GM12872 (cell line): ENCODE data around the gene ZNF837.
A peak's percentile ranks its signal among the peaks of the same experiment; 100 is the strongest.

Experiments
- TF ChIP-seq, protein P1 (sequence below): IDR thresholded peaks from 3 replicates; pipeline ENCODE4 v1.5.1; 2011; ENCODE audit warnings: low read depth, mild to moderate bottlenecking, low read length, moderate library complexity; ENCODE audit not compliant: insufficient read depth

ZNF837 gene

DNA sequence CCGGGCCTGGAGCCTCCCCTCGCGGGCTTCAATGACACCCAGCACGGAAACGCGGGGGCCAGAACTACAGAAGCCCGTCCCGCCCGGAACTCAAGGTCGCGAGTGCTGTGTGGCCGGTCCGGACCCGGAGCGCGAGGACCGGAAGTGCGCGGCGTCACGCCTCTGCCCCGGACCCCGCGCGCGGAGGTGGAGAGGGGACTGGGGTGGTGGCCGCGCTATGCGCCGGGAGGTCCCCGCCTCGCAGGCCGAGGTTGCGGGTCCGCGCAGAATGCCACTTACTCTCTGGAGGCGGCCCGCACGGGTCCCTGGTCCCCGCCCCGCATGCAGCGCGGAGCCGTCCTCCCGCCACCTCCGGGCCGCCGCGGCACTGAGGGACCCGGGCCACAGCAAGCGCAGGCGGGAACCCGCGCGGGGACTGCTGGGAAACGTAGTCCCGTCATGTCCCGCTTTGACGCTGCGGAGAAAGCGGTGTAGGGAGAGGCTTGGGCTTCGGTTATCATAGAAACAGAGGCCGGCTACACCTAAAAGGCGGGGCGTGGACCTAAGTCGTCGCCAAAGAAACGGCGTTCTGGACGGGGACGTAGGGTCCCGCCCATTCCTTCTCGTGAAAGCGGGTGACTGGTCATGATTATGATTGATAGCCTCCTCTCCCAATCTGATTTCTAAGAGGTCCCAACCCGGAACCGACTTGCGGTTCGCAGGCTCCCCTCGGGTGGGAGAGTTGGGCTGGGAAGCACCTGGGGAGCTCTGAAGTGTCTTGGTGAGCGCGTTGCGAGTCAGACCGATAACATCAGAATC lies at the start of gene ZNF837:
Gene ZNF837 (minus strand): TSS at position 369 of the 798 bp plus-strand sequence. CDS start 11,698 bp downstream, outside the sequence.
- TF ChIP-seq, protein P1, sequence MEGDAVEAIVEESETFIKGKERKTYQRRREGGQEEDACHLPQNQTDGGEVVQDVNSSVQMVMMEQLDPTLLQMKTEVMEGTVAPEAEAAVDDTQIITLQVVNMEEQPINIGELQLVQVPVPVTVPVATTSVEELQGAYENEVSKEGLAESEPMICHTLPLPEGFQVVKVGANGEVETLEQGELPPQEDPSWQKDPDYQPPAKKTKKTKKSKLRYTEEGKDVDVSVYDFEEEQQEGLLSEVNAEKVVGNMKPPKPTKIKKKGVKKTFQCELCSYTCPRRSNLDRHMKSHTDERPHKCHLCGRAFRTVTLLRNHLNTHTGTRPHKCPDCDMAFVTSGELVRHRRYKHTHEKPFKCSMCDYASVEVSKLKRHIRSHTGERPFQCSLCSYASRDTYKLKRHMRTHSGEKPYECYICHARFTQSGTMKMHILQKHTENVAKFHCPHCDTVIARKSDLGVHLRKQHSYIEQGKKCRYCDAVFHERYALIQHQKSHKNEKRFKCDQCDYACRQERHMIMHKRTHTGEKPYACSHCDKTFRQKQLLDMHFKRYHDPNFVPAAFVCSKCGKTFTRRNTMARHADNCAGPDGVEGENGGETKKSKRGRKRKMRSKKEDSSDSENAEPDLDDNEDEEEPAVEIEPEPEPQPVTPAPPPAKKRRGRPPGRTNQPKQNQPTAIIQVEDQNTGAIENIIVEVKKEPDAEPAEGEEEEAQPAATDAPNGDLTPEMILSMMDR = no peak

DNA sequence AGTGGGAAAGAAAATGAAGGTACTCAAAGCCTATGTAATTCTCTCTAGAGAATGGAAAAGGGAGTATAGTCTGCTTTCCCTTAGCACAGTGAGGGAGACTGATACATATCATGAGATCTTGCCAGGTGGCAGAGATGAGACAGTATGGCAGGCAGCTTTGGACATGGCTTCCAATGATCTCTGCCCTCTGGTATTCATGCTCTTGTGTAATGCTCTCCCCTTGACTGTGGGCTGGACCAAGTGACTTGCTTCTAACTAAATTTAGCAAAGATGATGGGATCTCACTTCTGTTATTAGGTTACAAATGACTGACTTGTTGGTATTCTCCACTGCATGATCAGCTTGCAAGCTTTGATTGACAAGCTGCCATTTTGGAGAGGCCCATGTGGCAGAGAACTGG lies 48.9 kb upstream of the ZNF837 start:
- TF ChIP-seq, protein P1 = no peak

DNA sequence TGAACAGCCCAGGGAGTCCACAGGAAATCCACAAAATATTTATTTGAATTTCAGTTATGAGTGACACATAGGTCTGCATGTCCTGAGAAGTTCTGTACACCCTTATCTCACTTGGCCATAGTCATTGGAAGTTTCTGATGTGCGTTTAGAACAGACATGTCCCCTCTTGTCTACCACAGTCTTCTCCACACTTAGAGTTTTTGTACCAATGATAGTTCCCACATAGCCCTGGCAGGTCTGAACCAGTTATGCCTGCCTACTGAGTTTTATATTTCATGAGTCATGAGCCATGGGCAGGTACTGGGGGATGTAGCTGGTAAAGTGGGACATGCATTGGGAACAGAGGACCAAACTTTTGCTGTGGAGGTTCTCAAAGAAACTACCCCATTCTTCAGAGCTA lies 47.8 kb upstream of the ZNF837 start:
- TF ChIP-seq, protein P1 = no peak

DNA sequence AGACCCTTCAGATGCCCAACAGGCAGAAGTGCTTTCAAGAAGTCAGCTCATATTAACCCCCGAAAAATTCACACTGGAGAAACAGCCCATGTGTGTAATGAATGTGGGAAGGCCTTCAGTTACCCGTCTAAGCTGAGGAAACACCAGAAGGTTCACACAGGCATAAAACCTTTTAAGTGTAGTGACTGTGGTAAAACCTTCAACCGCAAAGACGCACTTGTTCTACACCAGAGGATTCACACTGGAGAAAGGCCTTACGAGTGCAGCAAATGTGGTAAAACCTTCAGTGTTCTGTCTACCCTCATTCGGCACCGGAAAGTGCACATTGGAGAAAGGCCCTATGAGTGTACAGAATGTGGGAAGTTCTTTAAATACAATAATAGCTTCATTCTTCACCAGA lies 36.2 kb upstream of the ZNF837 start:
- TF ChIP-seq, protein P1 = no peak

DNA sequence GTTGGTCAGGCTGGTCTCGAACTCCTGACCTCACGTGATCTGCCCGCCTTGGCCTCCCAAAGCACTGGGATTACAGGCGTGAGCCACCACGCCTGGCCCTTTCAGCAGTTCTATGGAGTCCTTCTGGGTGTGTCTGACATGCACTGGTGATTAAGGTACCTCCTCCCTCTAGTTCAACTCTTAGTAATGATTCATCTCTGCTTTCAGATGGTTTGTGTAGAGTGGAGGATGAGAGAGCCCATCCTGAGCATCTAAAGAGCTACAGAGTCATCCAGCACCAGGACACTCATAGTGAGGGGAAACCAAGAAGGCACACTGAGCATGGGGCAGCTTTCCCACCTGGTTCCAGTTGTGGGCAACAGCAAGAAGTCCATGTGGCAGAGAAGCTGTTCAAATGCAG lies 35.8 kb upstream of the ZNF837 start:
- TF ChIP-seq, protein P1 = no peak

DNA sequence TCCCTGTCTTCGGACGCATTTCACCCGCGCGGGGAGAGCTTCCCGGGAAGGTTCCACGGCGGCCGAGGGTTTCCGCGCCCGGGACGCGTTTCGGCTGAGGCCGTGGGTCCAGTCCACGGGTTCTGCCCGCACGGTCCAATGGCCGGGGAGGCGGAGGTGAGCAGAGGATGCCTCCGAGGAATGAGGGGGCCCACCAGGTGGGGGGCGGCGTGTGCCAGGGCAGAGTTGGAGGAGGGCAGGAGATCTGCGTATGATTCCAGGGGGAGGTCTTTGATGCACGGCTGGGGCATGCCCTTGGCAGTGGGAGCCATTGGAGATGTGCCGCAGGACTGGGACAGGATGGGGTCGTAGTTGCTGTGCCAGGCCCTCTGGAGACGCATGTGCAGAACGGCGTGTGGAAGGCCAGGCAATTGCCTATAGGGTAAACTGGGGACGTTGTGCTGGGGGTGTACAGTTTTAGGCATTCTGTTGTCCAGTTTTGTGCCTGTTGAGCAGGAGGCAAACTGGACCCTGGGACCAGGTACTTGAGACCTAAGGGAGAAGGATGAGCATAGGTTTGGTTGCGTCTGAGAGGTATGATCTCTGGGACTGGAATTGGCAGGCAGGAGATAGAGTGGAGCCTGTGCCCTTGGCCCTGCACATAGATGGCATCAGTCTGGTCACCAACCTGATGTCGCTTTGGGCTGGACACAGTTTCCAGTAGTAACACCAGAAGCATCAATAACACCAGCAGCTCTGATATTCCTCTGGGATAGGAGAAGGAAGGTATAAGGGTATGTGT lies 28.4 kb upstream of the ZNF837 start:
- TF ChIP-seq, protein P1 = no peak

DNA sequence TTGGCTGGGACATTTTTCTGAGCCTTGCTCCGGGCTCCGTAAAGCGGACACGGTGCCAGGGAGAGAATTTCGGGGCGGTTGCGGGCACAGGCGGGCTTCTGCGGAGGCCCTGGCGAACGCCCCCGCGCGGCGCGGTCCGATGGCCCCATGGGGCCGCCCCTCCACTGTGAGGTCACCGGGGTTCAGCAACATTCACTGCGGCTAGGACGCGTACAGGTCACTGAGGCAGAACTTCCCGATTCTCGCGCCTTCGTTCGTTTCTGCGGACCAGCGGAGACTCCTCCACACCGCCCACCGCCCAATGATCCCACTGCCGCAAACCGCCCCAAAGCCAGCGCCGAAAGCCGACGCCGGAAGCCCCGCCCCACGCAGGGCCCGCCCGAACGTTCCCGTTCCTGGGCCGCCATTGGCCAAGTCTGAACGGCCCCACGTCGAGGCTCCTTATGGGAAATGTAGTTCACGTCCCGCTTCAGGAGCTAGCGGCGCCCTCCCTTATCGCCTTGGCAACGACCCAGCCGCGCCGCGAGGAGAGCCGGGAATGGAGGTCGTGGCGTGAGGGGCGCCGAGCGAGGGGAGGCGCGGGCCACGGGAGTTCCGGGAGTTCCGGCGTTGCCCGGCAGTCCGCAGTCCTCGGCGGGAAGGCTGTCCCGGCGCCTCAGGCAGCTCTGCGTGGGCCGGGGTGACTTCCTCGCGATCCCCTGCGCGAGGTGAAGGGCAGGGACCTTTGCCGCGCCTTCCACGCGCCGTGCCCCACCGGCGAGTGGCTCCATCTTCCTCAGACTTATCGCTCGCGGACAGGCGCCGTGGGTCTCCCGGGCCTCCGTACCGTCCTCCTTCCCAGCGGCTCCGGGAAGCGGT lies 27.6 kb upstream of the ZNF837 start, which contains the start of gene ZNF584:
Gene ZNF584 (plus strand): TSS at position 498 of the 858 bp plus-strand sequence. CDS start 499 bp downstream, outside the sequence.
- TF ChIP-seq, protein P1 = peak; percentile 31; the same call in 1 of the 3 replicates
